KBM-7 (cell line): ENCODE measurements around the gene SCN4A.
"Not testable (repeated sequence)": the region's sequence is repeated elsewhere in the genome, so short reads cannot be mapped to it uniquely, and the experiment has no call there.

Experiments used
- DNase-seq: peaks from one replicate; pipeline ENCODE4 v3.0.0-alpha.2; 2015
- in situ Hi-C: fragments of 300-500 bp; cut with MboI; formaldehyde crosslinking; loops from 2 replicates; pipeline ENCODE4 v1.14.3; 2020; ENCODE audit warnings: low sequenced_read_pairs, low pct_unique_long_range_greater_than_20kb, mixed read lengths

The SCN4A gene

GRCh38 chr17:63988127-63988478 is 15.4 kb upstream of the SCN4A start:
- no peak for DNase-seq
- in situ Hi-C loops: no loop called here

- in situ Hi-C loops: no loop called here
- DNase-seq: no peak
These were observed 14.8 kb upstream of the SCN4A start for GRCh38 chr17:63987221-63988126.

GRCh38 chr17:63986821-63987220 is 14.1 kb upstream of the SCN4A start:
- DNase-seq: no peak
- in situ Hi-C loops: no loop called here

GRCh38 chr17:63985387-63986140 is 12.8 kb upstream of the SCN4A start:
- no peak for DNase-seq
- in situ Hi-C loops: no loop called here

- DNase-seq: peak; percentile 79
- in situ Hi-C loops: no loop called here
These were observed 12.1 kb upstream of the SCN4A start for GRCh38 chr17:63984651-63985386.

GRCh38 chr17:63984236-63984635 is 11.5 kb upstream of the SCN4A start:
- DNase-seq: no peak
- in situ Hi-C loops: no loop called here

- DNase-seq: peak; percentile 68
- in situ Hi-C loops: no loop called here
These were observed 10.6 kb upstream of the SCN4A start for GRCh38 chr17:63983320-63983719.

- in situ Hi-C loops, DNase-seq: not testable (repeated sequence)
These were observed 9.9 kb upstream of the SCN4A start for GRCh38 chr17:63982641-63983040.

GRCh38 chr17:63978272-63979200 is 5.8 kb upstream of the SCN4A start:
- DNase-seq: no peak
- in situ Hi-C loops: no loop called here

GRCh38 chr17:63976702-63977101 is 4.0 kb upstream of the SCN4A start:
- in situ Hi-C loops: no loop called here
- DNase-seq: no peak

- in situ Hi-C loops: no loop called here
- no peak for DNase-seq
These were observed 2.9 kb upstream of the SCN4A start for GRCh38 chr17:63975541-63976092.

GRCh38 chr17:63974594-63975192 is 2.0 kb upstream of the SCN4A start:
- DNase-seq: no peak
- in situ Hi-C loops: no loop called here

- no peak for DNase-seq
- in situ Hi-C loops: no loop called here
These were observed 1.3 kb upstream of the SCN4A start for GRCh38 chr17:63973930-63974593.

- in situ Hi-C loops: no loop called here
- DNase-seq: no peak
These were observed 529 bp upstream of the SCN4A start for GRCh38 chr17:63973247-63973646.

GRCh38 chr17:63969278-63969677 is 3.4 kb downstream of the SCN4A start:
- in situ Hi-C loops: no loop called here
- DNase-seq: no peak

- in situ Hi-C loops: no loop called here
- no peak for DNase-seq
These were observed 4.8 kb downstream of the SCN4A start for GRCh38 chr17:63967953-63968352.

- DNase-seq: no peak
- in situ Hi-C loops: no loop called here
These were observed 6.0 kb downstream of the SCN4A start for GRCh38 chr17:63966646-63967264.
